ENCODE measurements around the gene BBX. TPM values are rescaled to one million over a fixed set of nuclear protein-coding genes. Genes with fewer than 3 reads are reported as not detected.
"Not testable (repeated sequence)": the region's sequence is repeated elsewhere in the genome, so short reads cannot be mapped to it uniquely, and the experiment has no call there.

BBX gene
- total RNA-seq, 1 donor from 2014 or later, result 41.3 TPM

GRCh38 chr3:107555359-107555758 is 32.6 kb downstream of the BBX start:
- no peaks in the 10 kb centered on the region for H3K36me3 ChIP-seq
- TF ChIP-seq CTCF (IDR thresholded peaks at IDR 0.05; ENCODE audit: borderline replicate concordance), result no peak
- no peak for DNase-seq
- intact Hi-C loops (cut with micrococcal nuclease), result no loop called here
- no peaks in the 10 kb centered on the region for H3K9me3 ChIP-seq (replicated peaks)
- no peak overlapping the region for H3K27ac ChIP-seq (replicated peaks)
- no peak overlapping the region for H3K4me3 ChIP-seq
- H3K4me1 ChIP-seq, result peaks cover 6% of the 10 kb centered on the region
- no peaks in the 10 kb centered on the region for H3K27me3 ChIP-seq (ENCODE audit: low read depth)

- Histone ChIP-seq H3K36me3 (no peaks in the 10 kb centered on the region), H3K4me3 (no peak overlapping the region), H3K27ac (replicated peaks) (no peak overlapping the region), H3K9me3 (replicated peaks) (no peaks in the 10 kb centered on the region), H3K4me1 (peaks cover 6% of the 10 kb centered on the region), H3K27me3 (ENCODE audit: low read depth) (no peaks in the 10 kb centered on the region)
- intact Hi-C loops (cut with micrococcal nuclease), result no loop called here
- DNase-seq, result no peak
- no peak for TF ChIP-seq CTCF (IDR thresholded peaks at IDR 0.05; ENCODE audit: borderline replicate concordance)
These were observed 35.0 kb downstream of the BBX start for GRCh38 chr3:107557743-107558142.

GRCh38 chr3:107560166-107560565 is 37.4 kb downstream of the BBX start:
- Histone ChIP-seq H3K36me3 (no peaks in the 10 kb centered on the region), H3K4me1 (peaks cover 6% of the 10 kb centered on the region), H3K27me3 (ENCODE audit: low read depth) (no peaks in the 10 kb centered on the region), H3K4me3 (no peak overlapping the region), H3K27ac (replicated peaks) (no peak overlapping the region), H3K9me3 (replicated peaks) (no peaks in the 10 kb centered on the region)
- DNase-seq, result no peak
- intact Hi-C loops (cut with micrococcal nuclease), result no loop called here
- TF ChIP-seq CTCF (IDR thresholded peaks at IDR 0.05; ENCODE audit: borderline replicate concordance), result no peak

- TF ChIP-seq CTCF (IDR thresholded peaks at IDR 0.05; ENCODE audit: borderline replicate concordance), result no peak
- H3K4me1 ChIP-seq, result peaks cover 6% of the 10 kb centered on the region
These were observed 39.2 kb downstream of the BBX start for GRCh38 chr3:107561980-107562379.

GRCh38 chr3:107562969-107563529 is 40.3 kb downstream of the BBX start:
- Histone ChIP-seq H3K4me3 (no peak overlapping the region), H3K9me3 (replicated peaks) (no peaks in the 10 kb centered on the region), H3K36me3 (no peaks in the 10 kb centered on the region), H3K27me3 (ENCODE audit: low read depth) (no peaks in the 10 kb centered on the region), H3K4me1 (peaks cover 6% of the 10 kb centered on the region), H3K27ac (replicated peaks) (no peak overlapping the region)
- DNase-seq, result no peak
- TF ChIP-seq CTCF (IDR thresholded peaks at IDR 0.05; ENCODE audit: borderline replicate concordance), result no peak
- intact Hi-C loops (cut with micrococcal nuclease), result no loop called here

More at GRCh38 chr3:107561980-107562379, 39.2 kb downstream of the BBX start:
- no peaks in the 10 kb centered on the region for H3K27me3 ChIP-seq (ENCODE audit: low read depth)
- H3K4me3 ChIP-seq, result no peak overlapping the region
- no peak for DNase-seq
- H3K36me3 ChIP-seq, result no peaks in the 10 kb centered on the region
- H3K9me3 ChIP-seq (replicated peaks), result no peaks in the 10 kb centered on the region
- no peak overlapping the region for H3K27ac ChIP-seq (replicated peaks)
- intact Hi-C loops (cut with micrococcal nuclease), result no loop called here

DNA sequence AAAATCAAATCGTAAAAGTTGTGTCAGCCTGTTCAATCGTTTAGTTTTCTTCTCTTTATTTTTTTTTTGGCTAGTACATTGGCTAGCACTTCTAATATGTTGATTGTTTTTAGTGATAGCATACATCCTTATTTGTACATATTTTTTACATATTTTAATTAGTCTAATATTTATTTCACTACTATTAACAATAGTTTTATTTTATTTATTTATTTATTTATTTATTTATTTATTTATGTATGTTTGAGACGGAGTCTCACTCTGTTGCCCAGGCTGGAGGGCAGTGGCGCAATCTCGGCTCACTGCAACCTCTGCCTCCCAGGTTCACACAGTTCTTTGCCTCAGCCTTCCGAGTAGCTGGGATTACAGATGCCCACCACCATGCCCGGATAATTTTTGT is 42.5 kb downstream of the BBX start:
- H3K4me1 ChIP-seq; H3K36me3 ChIP-seq; DNase-seq; H3K9me3 ChIP-seq (replicated peaks); H3K27ac ChIP-seq (replicated peaks); H3K4me3 ChIP-seq; H3K27me3 ChIP-seq (ENCODE audit: low read depth); intact Hi-C loops (cut with micrococcal nuclease): not testable (repeated sequence)

DNA sequence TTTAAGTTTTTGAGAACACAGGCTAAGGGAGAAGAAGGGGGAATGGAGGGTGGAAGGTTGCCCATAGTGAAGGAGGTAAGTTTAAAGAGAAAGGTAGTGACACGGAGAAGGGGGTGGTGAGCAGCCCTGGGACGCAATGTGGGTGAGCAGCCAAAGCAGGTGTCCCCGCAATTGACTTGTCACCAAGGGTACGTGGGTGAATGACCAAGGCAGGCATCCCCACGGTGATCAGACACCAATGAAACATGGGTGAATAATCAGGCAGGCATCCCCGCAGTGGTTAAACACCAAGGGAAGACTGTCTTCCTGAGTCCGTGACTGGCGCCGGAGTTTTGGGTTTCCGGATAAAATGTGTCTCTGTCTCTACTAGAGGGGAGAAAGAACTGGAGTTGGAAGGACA is 48.3 kb downstream of the BBX start:
- intact Hi-C loops (cut with micrococcal nuclease); H3K27ac ChIP-seq (replicated peaks); DNase-seq; H3K4me3 ChIP-seq; H3K4me1 ChIP-seq; H3K36me3 ChIP-seq; H3K9me3 ChIP-seq (replicated peaks); H3K27me3 ChIP-seq (ENCODE audit: low read depth): not testable (repeated sequence)

- intact Hi-C loops (cut with micrococcal nuclease); H3K4me1 ChIP-seq; H3K4me3 ChIP-seq: not testable (repeated sequence)
These were observed 48.7 kb downstream of the BBX start for GRCh38 chr3:107571492-107571891.

More at GRCh38 chr3:107571492-107571891, 48.7 kb downstream of the BBX start:
- not testable (repeated sequence) for H3K9me3 ChIP-seq (replicated peaks); DNase-seq; H3K36me3 ChIP-seq; H3K27me3 ChIP-seq (ENCODE audit: low read depth); H3K27ac ChIP-seq (replicated peaks)

Data from left ventricle myocardium inferior (tissue), 1 donor.